ENCODE data around the gene BRINP2. TPM values are rescaled to one million over a fixed set of nuclear protein-coding genes. Genes with fewer than 3 reads are reported as not detected.

Gene BRINP2
- polyA plus RNA-seq, 3 donors: not detected

DNA sequence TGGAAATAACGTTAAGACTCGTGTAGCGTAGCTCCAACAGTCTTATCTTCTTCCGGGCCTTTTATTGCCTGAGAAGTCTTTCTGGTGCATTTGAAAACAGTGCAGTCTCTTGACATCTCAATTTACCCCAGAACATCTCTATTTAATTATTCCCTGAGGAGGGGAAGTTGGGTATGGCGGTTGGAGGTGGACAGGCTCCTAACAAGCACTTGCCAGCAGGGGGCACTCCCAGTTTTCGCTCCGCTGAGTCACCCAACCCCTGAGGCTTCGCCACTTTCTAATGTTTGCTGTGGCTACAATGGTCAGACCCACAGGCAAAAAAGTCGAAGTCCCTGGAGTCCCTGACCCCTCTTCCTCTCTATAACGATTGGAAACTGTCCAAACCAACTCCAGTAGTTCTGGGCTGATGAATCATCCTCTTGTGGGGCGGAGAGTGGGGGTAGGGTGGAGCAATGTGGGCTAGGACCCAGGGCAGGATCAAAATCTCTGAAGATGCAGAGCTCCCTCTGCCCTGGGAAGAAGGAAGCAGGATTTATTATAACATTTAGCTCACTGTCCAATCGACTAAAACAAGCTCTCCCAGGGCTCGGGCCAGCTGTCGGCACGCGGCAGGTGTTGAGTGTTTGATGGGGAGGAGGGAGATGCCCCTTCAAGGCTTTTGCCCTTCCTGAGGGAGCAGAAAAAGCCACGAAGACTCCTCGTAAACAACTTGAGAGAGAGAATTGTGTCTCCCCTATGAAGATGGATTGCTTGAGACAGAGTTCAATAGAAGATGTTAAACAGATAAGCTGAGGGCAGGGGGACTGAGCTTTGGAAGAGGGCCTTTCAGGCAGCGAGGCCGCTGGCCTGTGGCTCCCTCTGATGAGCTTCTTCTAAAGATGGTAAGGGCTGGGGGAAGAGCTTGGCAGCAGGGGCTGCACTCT lies 85.7 kb downstream of the BRINP2 start:
- Histone ChIP-seq H3K4me1 (ENCODE audit: control insufficient read depth in 1 of 2, insufficient read depth in 2 of 2, low read length in 2 of 2) (no peaks in the 10 kb centered on the region), H3K79me2 (ENCODE audit: insufficient read depth, low read length) (no peaks in the 10 kb centered on the region), H3K4me2 (replicated peaks; ENCODE audit: extremely low read depth, low read length, poor library complexity, severe bottlenecking) (no peak overlapping the region), H2AFZ (ENCODE audit: insufficient read depth, low read depth, low read length, poor library complexity, severe bottlenecking) (no peak overlapping the region), H3K9me3 (replicated peaks in 1 of 2; ENCODE audit: control insufficient read depth in 1 of 2, insufficient read depth in 1 of 2, low read length in 2 of 2) (no peaks in the 10 kb centered on the region), H3K9ac (ENCODE audit: insufficient read depth, low read length, poor library complexity, severe bottlenecking) (no peak overlapping the region), H4K20me1 (ENCODE audit: insufficient read depth, low read length) (no peaks in the 10 kb centered on the region), H3K27ac (ENCODE audit: low read depth in 1 of 2, low read length in 2 of 2) (no peak overlapping the region), H3K4me3 (replicated peaks in 1 of 3; ENCODE audit: low read depth in 2 of 3, low read length in 3 of 3) (no peak overlapping the region), H3K27me3 (ENCODE audit: control insufficient read depth in 2 of 2, insufficient read depth in 2 of 2, low read length in 2 of 2) (no peaks in the 10 kb centered on the region), H3K36me3 (replicated peaks in 1 of 2; ENCODE audit: control insufficient read depth in 1 of 2, insufficient read depth in 2 of 2, low read length in 2 of 2) (no peaks in the 10 kb centered on the region)
- H3K4me1 Mint-ChIP-seq: no peaks in the 10 kb centered on the region
- no peaks in the 10 kb centered on the region for H3K36me3 Mint-ChIP-seq
- no peak overlapping the region for H3K27ac Mint-ChIP-seq
- intact Hi-C loops (cut with micrococcal nuclease): no loop called here
- DNase-seq: no peak
- peaks cover 0 to 1% (median 0%) of the 10 kb centered on the region in 7 donors for H3K9me3 Mint-ChIP-seq
- WGBS (ENCODE audit: insufficient coverage): 47% methylated on average over 12 of the region's 20 CpGs
- no peak overlapping the region for H3K4me3 Mint-ChIP-seq
- H3K27me3 Mint-ChIP-seq (ENCODE audit: low read depth in 3 of 3): peaks cover 0 to 3% (median 2%) of the 10 kb centered on the region in 3 donors
- TF ChIP-seq, protein P1, sequence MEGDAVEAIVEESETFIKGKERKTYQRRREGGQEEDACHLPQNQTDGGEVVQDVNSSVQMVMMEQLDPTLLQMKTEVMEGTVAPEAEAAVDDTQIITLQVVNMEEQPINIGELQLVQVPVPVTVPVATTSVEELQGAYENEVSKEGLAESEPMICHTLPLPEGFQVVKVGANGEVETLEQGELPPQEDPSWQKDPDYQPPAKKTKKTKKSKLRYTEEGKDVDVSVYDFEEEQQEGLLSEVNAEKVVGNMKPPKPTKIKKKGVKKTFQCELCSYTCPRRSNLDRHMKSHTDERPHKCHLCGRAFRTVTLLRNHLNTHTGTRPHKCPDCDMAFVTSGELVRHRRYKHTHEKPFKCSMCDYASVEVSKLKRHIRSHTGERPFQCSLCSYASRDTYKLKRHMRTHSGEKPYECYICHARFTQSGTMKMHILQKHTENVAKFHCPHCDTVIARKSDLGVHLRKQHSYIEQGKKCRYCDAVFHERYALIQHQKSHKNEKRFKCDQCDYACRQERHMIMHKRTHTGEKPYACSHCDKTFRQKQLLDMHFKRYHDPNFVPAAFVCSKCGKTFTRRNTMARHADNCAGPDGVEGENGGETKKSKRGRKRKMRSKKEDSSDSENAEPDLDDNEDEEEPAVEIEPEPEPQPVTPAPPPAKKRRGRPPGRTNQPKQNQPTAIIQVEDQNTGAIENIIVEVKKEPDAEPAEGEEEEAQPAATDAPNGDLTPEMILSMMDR (IDR thresholded peaks at IDR 0.05): no peak

DNA sequence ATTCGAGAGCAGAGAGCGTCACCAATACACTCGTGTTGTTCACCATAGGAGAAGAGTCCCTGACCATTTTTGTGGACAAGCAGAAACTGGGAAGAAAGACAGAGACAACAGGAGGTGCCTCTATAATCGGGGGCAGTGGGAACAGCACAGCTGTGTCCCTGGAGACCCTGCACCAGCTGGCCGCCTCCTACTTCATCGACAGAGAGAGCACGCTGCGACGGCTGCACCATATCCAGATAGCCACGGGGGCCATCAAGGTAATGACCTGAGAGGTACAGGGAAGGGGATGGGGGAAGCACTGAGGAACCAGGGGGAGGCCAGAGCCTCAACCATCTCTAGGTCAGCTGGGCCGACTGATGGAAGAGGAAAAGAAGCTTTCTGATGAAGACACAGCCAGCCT lies 86.4 kb downstream of the BRINP2 start:
- Mint-ChIP-seq H3K9me3 (peaks cover 0 to 1% (median 0%) of the 10 kb centered on the region in 7 donors), H3K36me3 (no peaks in the 10 kb centered on the region), H3K27ac (no peak overlapping the region), H3K27me3 (ENCODE audit: low read depth in 3 of 3) (peaks cover 0 to 3% (median 2%) of the 10 kb centered on the region in 3 donors), H3K4me3 (no peak overlapping the region), H3K4me1 (no peaks in the 10 kb centered on the region)
- 75% methylated on average over 8 of the region's 11 CpGs for WGBS (ENCODE audit: insufficient coverage)
- DNase-seq: no peak
- Histone ChIP-seq H3K27ac (ENCODE audit: low read depth in 1 of 2, low read length in 2 of 2) (no peak overlapping the region), H3K36me3 (replicated peaks in 1 of 2; ENCODE audit: control insufficient read depth in 1 of 2, insufficient read depth in 2 of 2, low read length in 2 of 2) (no peaks in the 10 kb centered on the region), H3K9me3 (replicated peaks in 1 of 2; ENCODE audit: control insufficient read depth in 1 of 2, insufficient read depth in 1 of 2, low read length in 2 of 2) (no peaks in the 10 kb centered on the region), H3K4me1 (ENCODE audit: control insufficient read depth in 1 of 2, insufficient read depth in 2 of 2, low read length in 2 of 2) (no peaks in the 10 kb centered on the region), H3K79me2 (ENCODE audit: insufficient read depth, low read length) (no peaks in the 10 kb centered on the region), H4K20me1 (ENCODE audit: insufficient read depth, low read length) (no peaks in the 10 kb centered on the region), H3K4me3 (replicated peaks in 1 of 3; ENCODE audit: low read depth in 2 of 3, low read length in 3 of 3) (no peak overlapping the region), H3K4me2 (replicated peaks; ENCODE audit: extremely low read depth, low read length, poor library complexity, severe bottlenecking) (no peak overlapping the region), H3K27me3 (ENCODE audit: control insufficient read depth in 2 of 2, insufficient read depth in 2 of 2, low read length in 2 of 2) (no peaks in the 10 kb centered on the region), H2AFZ (ENCODE audit: insufficient read depth, low read depth, low read length, poor library complexity, severe bottlenecking) (no peak overlapping the region), H3K9ac (ENCODE audit: insufficient read depth, low read length, poor library complexity, severe bottlenecking) (no peak overlapping the region)
- intact Hi-C loops (cut with micrococcal nuclease): no loop called here
- TF ChIP-seq, protein P1 (IDR thresholded peaks at IDR 0.05): no peak

All from CD14-positive monocyte (primary cell).